ENCODE results near the gene ARMC7. TPM values are rescaled to one million over a fixed set of nuclear protein-coding genes. Genes with fewer than 3 reads are reported as not detected.

The ARMC7 gene
- total and polyA plus RNA-seq, 2 of the 13 experiments (the other 11 are each of a cell fraction or from before 2014, with no cell fraction given), result 3.9 to 4.2 TPM

- TF ChIP-seq SRF (IDR thresholded peaks at IDR 0.05; ENCODE audit: low read depth, low read length), result no peak
- no peak for TF ChIP-seq CTCF (CRISPR knock-in tag; IDR thresholded peaks at IDR 0.05)
- peak; percentile 45; the same call in 1 of the 2 replicates for TF ChIP-seq ZSCAN5A (CRISPR knock-in tag; IDR thresholded peaks at IDR 0.05; ENCODE audit: borderline replicate concordance)
- peak; percentile 48 for TF ChIP-seq STAG1 (CRISPR knock-in tag; IDR thresholded peaks at IDR 0.05)
- TF ChIP-seq ZFP36 (IDR thresholded peaks at IDR 0.05; ENCODE audit: borderline replicate concordance, low read depth, low read length, partially characterized antibody), result no peak
- TF ChIP-seq YEATS4 (CRISPR knock-in tag; IDR thresholded peaks at IDR 0.05; ENCODE audit: borderline replicate concordance), result peak; percentile 17; the same call in 1 of the 2 replicates
- TF ChIP-seq ZNF557 (CRISPR knock-in tag; IDR thresholded peaks at IDR 0.05), result no peak; the same call in 1 of the 2 replicates
- TF ChIP-seq SMAD3 (CRISPR knock-in tag; IDR thresholded peaks at IDR 0.05), result 0 out of 2 replicates have a peak, but pooled peaks have one; percentile 48
- TF ChIP-seq HES4 (CRISPR knock-in tag; IDR thresholded peaks at IDR 0.05; ENCODE audit: borderline replicate concordance), result peak; percentile 44; the same call in 1 of the 2 replicates
- TF ChIP-seq SP5 (CRISPR knock-in tag; IDR thresholded peaks at IDR 0.05; ENCODE audit: borderline replicate concordance, low read depth), result peak; percentile 47; the same call in 1 of the 2 replicates
- peak; percentile 66; the same call in 1 of the 2 replicates for TF ChIP-seq ZBTB43 (CRISPR knock-in tag; conservative IDR thresholded peaks at IDR 0.05)
- TF ChIP-seq ZNF7 (CRISPR knock-in tag; IDR thresholded peaks at IDR 0.05), result no peak
- TF ChIP-seq DRAP1 (CRISPR knock-in tag; IDR thresholded peaks at IDR 0.05), result peak; percentile 83
- TF ChIP-seq PPARG (CRISPR knock-in tag; conservative IDR thresholded peaks at IDR 0.05), result 0 out of 2 replicates have a peak, but pooled peaks have one; percentile 31
- TF ChIP-seq ZNF263 (CRISPR knock-in tag; IDR thresholded peaks at IDR 0.05), result no peak
- TF ChIP-seq TFDP2 (CRISPR knock-in tag; IDR thresholded peaks at IDR 0.05), result peak; percentile 82
- TF ChIP-seq JUNB (CRISPR knock-in tag; IDR thresholded peaks at IDR 0.05; ENCODE audit: borderline replicate concordance), result no peak
- TF ChIP-seq ARNT2 (CRISPR knock-in tag; IDR thresholded peaks at IDR 0.05; ENCODE audit: low read depth), result no peak; the same call in 1 of the 2 replicates
- TF ChIP-seq ZNF160 (CRISPR knock-in tag; IDR thresholded peaks at IDR 0.05), result 0 out of 2 replicates have a peak, but pooled peaks have one; percentile 32
- TF ChIP-seq FOXC1 (CRISPR knock-in tag; IDR thresholded peaks at IDR 0.05; ENCODE audit: borderline replicate concordance), result peak; percentile 88; the same call in 1 of the 2 replicates
- peak; percentile 43 for TF ChIP-seq ASH2L (IDR thresholded peaks at IDR 0.05; ENCODE audit: insufficient read length, low read depth, low read length)
- no peak for TF ChIP-seq ZNF20 (CRISPR knock-in tag; IDR thresholded peaks at IDR 0.05)
- TF ChIP-seq MTF2 (CRISPR knock-in tag; IDR thresholded peaks at IDR 0.05; ENCODE audit: borderline replicate concordance), result 0 out of 2 replicates have a peak, but pooled peaks have one; percentile 64
Measured at GRCh38 chr17:75109407-75110233, at the start of gene ARMC7 (continued).
